Umbilical cord (tissue), 2 donors: ENCODE results near the gene MORN1. TPM values are rescaled to one million over a fixed set of nuclear protein-coding genes. Genes with fewer than 3 reads are reported as not detected.

ENCODE experiments used
- DNase-seq: peaks from one replicate; pipeline ENCODE4 v3.0.0-alpha.2; 2015; ENCODE audit warnings: low spot score
- total RNA-seq: library from RNA; depleted of rRNA; stranded (reverse); fragments of >200 nt; gene quantifications from one replicate; pipeline ENCODE4 v1.2.3, GENCODE V29; 2014; ENCODE audit warnings: low replicate concordance; ENCODE audit not compliant: insufficient read depth

MORN1 gene
- total RNA-seq, 1 donor from 2014 or later, result 8.4 TPM

DNA sequence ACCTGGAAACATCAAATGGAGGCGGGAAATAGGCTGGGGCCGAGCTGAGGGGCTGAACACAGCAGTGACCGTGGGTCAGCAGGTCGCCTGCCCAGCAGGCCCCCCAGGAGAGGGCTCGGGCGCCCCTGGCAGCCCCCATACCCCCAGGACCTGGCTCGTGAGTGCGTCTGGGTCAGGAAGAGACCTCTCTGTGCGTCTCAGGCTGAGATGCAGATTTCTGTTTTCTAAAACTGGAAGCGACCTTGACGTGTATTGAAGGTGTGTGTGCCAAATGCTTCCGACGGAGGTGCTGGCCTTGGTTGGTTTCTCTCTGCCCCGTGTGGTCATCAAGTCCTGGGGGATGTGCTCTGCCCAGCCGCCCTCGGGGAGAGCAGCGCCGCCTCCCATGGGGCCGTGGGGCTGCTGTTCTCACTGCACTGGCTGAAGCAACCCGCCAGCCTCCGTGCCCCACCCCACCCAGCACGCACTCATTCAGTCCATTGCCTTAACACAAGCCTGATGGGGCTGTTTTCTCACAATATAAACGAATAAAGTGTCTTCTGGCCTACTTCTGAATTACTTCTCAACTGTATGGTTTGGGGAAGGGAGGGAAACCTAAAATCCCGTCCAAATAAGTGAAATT lies 13.6 kb upstream of the MORN1 start:
- no peak for DNase-seq

DNA sequence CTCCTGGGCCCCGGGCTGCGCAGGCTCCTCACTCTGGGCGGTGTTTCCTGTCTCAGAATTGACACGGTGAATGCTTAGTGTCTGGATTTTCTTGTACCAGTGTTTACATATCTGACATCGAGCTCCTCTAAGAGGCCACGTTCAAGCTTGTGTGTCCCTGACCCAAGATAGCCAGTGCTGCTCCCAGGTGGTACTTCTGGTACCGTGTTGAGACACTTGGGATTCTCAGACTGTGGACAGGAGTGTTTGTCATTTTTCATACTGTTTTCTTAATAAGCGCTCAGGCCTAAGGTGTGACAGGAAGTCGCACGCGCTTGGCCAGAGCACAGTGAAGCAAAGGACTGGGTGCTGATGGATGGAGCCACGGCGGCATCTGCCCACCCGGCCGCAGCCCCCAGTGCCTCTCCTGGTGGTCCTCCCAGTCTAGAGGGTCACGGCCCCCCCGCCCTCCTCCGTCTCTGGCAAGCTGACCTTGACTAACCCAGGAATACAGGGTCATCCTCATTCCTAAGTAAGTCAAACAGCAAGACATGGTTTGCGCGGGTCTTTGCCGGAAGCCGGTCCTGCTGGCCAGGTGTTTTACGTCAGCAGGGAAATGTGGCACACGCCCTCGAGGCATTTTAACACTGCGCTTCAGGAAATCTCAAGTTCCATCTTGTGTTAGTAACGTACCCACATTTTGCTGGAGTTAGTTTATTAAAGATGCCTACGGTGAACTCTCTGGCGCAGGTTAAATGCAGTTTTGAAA lies 13.0 kb upstream of the MORN1 start:
- DNase-seq, result no peak

DNA sequence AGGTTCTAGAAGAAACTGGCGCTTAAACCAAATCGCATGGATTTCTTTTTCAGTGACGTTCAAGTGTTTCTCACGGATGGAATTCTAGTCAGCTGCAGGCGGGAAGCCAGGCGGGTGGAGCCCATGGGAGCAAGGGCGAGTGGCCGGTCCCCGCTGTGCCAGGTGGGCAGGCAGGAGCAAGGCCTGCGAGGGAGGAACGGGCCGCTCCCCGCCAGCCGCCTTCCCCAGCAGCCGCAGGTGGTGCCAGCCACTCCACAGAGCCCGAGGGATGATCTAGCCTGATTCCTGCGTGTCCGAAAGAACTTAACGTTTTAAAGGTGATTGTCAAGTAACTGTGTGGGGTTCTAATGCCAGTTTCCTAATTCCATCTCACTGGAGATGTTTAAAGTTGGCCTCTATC lies 11.9 kb upstream of the MORN1 start:
- DNase-seq, result no peak

GRCh38 chr1:2402420-2402819 lies 11.1 kb upstream of the MORN1 start:
- DNase-seq, result no peak

DNA sequence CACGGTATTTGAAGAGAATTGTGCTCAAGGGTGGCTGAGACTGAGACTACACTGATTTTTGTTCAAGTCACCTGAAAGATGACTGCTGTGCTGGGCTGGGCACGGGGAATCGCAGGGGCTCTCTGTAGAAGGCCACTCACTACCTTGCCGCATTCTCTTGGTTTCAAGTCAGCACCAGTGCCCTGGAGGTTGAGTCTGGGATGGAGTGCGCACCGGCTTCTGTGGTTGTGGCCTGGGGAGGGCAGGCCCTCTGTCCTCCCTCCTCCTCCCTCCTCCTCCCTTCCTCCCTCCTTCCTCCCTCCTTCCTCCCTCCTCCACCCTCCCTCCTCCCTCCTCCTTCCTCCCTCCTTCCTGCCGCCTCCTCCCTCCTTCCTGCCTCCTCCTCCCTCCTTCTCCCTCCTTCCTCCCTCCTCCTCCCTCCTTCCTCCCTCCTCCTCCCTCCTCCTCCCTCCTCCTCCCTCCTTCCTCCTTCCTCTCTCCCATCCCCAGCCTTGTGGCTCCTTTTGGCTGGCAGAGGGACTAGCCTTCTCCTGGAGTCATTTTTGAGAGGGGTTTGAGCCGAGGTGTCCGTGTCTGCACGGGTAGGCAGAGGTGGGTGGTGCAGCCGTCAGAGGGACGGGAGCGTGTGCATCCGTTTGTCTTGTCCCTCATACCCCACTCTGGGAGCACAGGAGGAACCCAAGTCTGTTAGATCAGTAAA lies 9.7 kb upstream of the MORN1 start:
- no peak for DNase-seq

DNA sequence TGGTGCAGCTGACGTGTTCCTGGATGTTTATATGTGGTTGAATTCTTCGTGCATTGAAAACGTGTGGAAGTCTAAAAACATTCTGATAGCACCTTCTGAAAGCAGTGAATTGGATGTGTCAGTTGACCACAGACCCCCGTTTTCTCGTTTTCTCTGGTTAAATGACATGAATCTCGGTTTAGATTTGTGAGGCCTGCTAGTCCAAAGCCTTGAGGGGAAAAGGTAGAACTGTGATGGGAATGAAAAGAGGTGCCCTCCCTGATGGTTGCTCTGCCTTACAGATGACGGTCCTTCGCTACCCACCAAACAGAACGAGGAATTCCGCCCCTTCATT lies 9.2 kb upstream of the MORN1 start:
- no peak for DNase-seq

DNA sequence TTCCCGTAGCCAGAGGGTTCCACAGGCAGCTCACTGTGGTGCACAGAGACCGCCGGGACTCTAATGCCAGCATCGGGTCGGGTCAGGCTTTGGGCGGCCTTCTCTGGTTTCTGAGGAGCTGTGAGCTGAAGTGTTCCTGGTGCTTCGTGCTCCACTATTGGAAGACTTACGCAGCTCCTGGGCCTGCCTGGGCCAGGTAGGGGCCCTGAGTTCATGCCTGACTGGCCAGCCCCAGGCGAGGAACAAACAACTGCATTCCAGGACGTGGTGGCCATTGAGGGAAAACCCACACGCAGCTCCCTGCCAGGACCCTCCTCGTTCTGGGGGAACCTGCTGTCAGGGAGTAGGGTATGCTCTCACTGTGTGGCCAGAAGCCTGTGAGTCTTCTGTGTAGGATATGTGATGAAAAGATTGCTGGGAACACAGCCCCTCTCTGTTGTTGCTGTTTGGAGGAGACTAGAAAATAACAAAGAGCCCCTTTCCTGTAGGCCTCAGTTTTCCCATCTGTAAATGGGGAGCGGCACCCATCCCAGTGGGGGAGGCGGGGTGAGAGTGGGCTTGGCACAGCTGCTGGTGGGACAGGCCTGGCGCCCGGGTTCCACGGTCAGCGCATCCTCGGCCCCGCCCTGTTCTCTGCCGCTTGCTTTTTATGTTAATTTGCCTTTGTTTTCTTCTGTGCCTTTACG lies 8.7 kb upstream of the MORN1 start:
- no peak for DNase-seq

DNA sequence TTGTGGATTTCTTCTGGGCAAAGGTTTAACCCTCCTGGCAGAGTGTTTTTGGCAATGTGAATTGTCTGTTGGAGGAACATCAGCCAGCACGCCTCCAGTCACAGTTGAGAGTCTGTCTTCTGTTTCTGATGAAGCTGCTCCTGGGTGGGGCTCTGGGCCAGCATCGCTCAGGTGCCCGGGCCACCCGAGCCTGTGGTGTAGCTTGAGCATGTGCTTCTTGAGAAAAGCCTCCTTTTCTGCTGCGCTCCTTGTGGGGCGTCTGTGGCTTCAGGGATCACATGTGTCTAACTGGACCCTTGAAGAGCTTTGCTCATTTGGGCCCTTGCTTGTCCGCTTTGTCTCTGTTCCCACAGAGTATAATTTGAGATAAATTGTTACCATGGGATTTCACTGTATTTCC lies 7.5 kb upstream of the MORN1 start:
- no peak for DNase-seq

GRCh38 chr1:2397007-2397679 lies 5.8 kb upstream of the MORN1 start:
- DNase-seq, result no peak

DNA sequence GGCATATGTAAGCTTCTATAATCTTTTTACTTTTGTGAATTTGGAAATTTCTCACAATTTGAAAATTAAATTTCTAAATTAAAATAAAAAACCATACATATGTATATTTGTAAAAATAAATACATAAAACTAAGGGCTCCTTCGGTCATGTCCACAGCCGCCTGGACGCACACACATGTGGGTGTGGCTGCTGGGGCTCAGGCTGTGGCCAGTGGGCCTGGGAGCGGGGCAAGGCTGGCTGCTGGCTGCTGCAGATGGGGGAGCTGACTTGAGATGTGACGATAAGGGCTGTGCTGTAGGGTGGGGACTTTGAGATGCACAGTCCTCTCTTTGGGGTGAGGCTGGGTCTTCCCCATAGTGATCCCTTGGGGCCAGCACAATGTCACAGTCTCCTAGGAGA lies 5.1 kb upstream of the MORN1 start:
- no peak for DNase-seq

DNA sequence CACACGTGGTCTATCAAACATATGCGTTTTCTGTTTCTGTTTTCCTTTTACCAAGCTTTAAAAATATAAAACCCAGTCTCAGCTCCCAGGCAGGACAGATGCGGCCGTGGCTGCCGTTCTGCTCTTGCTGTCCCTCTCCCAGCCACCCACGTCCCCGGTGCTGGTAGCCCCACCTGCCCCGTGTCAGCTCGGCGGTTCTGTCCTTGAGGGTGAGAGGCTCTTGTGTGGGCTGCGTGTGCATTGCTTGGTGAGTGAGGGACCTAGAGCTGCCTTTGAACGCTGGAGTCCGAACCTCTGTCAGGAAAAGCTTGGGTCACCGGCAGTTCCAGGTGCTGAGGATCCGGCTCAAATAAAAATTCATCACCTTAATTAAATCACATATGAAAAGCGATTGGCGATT lies 4.7 kb upstream of the MORN1 start:
- no peak for DNase-seq

GRCh38 chr1:2395245-2395644 lies 3.9 kb upstream of the MORN1 start:
- no peak for DNase-seq

DNA sequence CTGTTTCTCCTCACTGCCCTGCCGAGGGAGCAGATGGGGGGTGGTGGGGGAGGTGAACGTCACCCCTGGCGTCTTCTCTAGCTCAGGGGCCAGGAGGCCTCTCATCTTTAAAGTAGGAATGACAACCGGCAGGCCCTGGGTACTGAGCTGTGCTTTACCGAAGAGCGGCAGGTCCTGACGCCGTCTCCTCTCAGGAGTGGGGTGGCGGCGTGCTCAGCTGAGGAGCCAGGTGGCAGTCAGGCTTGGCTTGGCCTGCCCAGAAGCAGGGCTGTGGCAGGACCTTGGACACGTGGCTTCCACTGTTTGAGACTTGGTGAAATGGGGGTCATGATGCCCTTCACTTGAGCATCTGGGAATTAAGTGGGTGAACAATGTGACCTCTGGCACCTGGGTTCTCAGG lies 3.4 kb upstream of the MORN1 start:
- DNase-seq, result no peak

DNA sequence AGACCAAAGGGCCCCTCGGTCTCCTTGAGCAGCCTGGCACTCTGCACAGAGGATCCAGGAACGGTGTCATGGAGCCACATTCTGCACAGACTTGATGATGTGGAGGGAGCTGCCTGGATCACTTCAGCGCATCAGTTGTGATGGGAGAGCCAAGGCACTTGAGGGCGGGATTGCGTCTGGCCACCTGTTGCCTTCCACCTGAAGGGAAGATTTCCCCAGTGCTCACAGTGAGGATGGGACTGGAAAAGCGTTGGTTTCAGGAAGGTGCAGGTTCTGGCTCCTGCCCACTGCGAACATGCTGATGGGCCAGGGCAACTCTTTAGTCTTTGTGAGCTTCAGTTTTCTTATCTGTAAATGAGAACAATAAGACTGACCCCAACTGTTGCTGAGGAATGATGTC lies 2.9 kb upstream of the MORN1 start:
- DNase-seq, result no peak

DNA sequence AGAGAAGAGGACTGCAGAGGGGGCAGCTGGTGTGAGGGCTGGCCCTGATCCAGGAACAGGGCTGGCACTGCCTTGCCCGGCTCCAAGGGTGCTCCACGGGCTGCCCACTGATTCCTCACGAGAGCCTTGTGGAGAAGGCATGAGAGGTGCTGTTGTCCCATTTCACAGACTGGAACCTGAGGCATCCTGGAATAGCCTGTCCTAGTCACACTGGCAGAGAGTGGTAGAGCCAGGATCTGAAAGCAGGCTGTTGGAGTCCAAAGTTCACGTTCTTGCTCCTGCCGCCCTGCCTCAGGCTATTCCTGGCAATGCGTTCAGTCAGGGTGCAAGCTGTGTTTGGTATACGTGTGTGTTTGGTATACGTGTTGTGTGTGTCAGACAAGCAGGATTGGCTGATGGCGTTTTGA lies 2.1 kb upstream of the MORN1 start:
- DNase-seq, result no peak

DNA sequence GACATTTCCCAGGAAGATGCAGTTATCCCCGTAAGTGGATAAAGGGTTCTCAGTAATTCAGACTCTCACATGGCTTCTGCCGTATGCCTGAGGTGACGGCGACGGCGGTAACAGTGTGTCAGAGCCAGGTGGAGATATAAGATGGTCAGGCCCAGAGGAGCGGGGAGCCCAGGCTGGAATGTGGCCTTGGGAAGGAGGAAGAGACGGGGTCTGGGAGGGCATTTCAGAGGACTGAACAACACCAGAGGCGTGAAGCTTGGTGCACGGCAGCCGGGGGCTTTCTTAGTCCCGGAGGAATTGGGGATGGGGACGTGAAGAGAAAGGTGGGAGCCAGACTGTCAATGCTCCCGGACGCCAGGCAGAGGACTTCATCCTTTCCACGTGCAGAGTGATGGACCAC lies 1.3 kb upstream of the MORN1 start:
- no peak for DNase-seq

DNA sequence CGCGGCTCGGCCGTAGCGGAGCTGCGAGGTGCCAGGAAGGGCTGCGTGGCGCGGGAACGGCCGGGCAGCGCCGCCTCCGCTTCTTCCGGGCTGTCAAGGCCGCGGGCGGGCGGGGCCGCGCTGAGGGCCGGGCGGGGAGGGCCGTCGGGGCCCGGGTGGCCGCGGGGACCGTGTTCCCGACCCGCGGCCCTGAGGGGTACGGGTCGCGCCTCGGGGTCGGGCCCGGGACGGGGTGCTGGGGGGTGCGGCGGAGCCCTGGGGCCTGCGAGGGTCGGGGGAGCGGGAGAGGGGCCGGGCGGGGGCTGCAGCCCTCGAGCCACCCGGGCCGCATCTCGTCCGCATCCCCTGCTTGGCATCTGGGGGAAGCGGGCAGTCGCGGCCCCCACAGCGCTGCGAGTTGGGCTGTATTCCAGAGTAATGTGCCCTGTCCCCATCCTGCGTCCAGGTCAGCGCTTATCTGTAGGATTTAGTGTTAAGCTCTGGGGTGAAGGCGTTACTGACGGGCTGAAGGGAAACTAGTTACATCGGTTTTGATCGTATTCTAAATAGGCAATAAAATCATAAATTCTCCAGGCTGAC lies 666 bp upstream of the MORN1 start:
- no peak for DNase-seq

DNA sequence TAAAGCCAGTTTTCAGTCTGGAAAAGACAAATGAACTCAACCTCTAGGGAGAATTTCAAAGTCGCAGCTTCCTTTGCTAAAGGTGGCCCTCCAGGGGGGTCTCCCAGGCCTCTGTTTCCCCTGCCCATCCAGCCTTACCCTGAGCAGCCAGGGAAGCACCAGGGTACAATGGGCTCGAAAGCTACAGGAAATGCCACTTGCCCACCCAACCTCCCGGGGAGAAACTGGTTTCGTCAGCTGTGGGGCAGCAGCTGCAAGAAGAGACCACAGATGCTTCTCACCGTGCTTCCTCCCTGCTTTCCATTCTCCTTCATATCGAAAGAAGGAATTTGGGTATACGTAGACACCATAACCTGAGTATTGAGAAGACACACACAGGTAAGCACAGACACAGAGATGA lies 1.7 kb downstream of the MORN1 start:
- DNase-seq, result no peak

DNA sequence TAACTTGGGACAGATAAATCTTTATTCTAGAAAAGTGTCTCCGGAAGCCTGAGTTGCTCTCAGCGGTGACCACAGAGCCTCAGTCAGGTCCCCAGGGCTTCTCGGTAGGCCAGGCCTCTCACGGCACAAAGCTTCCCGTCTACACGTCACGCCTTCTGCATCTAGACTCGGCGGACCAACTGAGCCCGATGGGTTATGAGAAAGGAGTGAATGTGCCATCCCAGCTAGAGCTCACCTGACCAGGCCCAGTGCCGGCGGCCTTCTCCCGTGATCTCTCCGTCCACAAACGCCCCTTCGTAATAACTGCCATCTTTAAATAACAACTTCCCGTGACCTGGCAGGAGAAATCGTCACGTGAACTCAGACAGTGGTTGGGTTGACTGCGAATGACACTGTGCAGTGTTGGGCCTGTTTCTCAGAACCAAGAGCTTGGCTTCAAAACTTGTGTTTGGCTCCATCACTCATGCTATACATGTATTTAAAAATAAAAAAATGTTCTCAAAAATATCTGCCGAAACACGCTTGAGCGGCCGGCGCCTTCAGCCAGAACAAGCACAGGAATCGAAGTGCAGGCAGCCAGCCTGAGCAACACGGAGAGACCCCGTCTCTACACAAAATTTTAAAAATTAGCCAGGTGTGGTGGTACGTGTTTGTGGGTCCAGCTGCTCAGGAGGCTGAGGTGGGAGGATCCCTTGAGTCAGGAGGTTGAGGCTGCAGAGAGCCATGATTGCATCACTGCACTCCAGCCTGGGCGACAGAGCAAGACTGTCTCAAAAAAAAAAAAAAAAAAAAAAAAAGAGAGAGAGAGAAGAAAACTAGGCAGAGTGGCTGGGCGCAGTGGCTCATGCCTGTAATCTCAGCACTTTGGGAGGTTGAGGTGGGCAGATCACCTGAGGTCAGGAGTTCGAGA lies 3.1 kb downstream of the MORN1 start:
- DNase-seq, result no peak
